Astrocyte (in vitro differentiated cells and primary cell): ENCODE results near the gene KCNAB1. TPM values are rescaled to one million over a fixed set of nuclear protein-coding genes. Genes with fewer than 3 reads are reported as not detected.

Experiments
- DNase-seq: peaks from one replicate; pipeline ENCODE4 v3.0.0-alpha.2; 2010; ENCODE audit warnings: low read depth
- FAIRE-seq: peaks from 2 replicates; lab custom pipeline; 2011; peaks lifted over from hg19 to GRCh38; lab: Jason Lieb, UNC
- H2AFZ ChIP-seq: 2 replicates; pipeline ENCODE4 v1.6.0; 2012; ENCODE audit warnings: low read depth, low read length, inconsistent platforms
- H3K27ac ChIP-seq: 2 replicates; pipeline ENCODE4 v1.5.1; 2011; ENCODE audit warnings: low read depth, low read length, inconsistent platforms
- H3K27me3 ChIP-seq: 2 replicates; pipeline ENCODE4 v1.6.0; 2011; ENCODE audit warnings: low read length, inconsistent platforms; ENCODE audit not compliant: insufficient read depth
- H3K36me3 ChIP-seq: 2 replicates; pipeline ENCODE4 v1.5.1; 2011; ENCODE audit warnings: low read length, inconsistent platforms; ENCODE audit not compliant: insufficient read depth
- H3K4me1 ChIP-seq: 2 replicates; pipeline ENCODE4 v1.5.1; 2011; ENCODE audit warnings: low read length, inconsistent platforms; ENCODE audit not compliant: insufficient read depth
- H3K4me2 ChIP-seq: 2 replicates; pipeline ENCODE4 v1.6.0; 2012; ENCODE audit warnings: low read length, inconsistent platforms
- H3K4me3 ChIP-seq: 2 replicates; pipeline ENCODE4 v1.5.1; 2011; ENCODE audit warnings: low read depth, mild to moderate bottlenecking, low read length, inconsistent platforms; ENCODE audit not compliant: insufficient read depth
- H3K79me2 ChIP-seq: 2 replicates; pipeline ENCODE4 v1.6.0; 2012; ENCODE audit warnings: mild to moderate bottlenecking, low read length, inconsistent platforms; ENCODE audit not compliant: insufficient read depth
- H3K9ac ChIP-seq: 2 replicates; pipeline ENCODE4 v1.6.0; 2012; ENCODE audit warnings: mild to moderate bottlenecking, low read length, inconsistent platforms
- H3K9me3 ChIP-seq: 2 replicates; pipeline ENCODE4 v1.5.1; 2012; ENCODE audit warnings: low read depth, mild to moderate bottlenecking, low read length, inconsistent platforms; ENCODE audit not compliant: insufficient read depth
- H4K20me1 ChIP-seq: 2 replicates; pipeline ENCODE4 v1.6.0; 2012; ENCODE audit warnings: low read length, inconsistent platforms; ENCODE audit not compliant: insufficient read depth
- H3K27ac Mint-ChIP-seq: one replicate; pipeline ENCODE4 v1.8.0; 2021; ENCODE audit warnings: mild to moderate bottlenecking, mixed read lengths; ENCODE audit not compliant: unreplicated experiment
- H3K27me3 Mint-ChIP-seq: one replicate; pipeline ENCODE4 v1.8.0; 2021; ENCODE audit warnings: low read depth, mixed read lengths; ENCODE audit not compliant: unreplicated experiment
- H3K36me3 Mint-ChIP-seq: one replicate; pipeline ENCODE4 v1.8.0; 2021; ENCODE audit warnings: low read depth, mixed read lengths; ENCODE audit not compliant: unreplicated experiment
- H3K4me1 Mint-ChIP-seq: one replicate; pipeline ENCODE4 v1.8.0; 2021; ENCODE audit warnings: low read depth, mixed read lengths; ENCODE audit not compliant: unreplicated experiment
- H3K4me3 Mint-ChIP-seq: one replicate; pipeline ENCODE4 v1.8.0; 2021; ENCODE audit warnings: mild to moderate bottlenecking, moderate library complexity, mixed read lengths; ENCODE audit not compliant: unreplicated experiment
- H3K9me3 Mint-ChIP-seq: one replicate; pipeline ENCODE4 v1.8.0; 2021; ENCODE audit warnings: mild to moderate bottlenecking, mixed read lengths; ENCODE audit not compliant: unreplicated experiment
- CTCF ChIP-seq: IDR thresholded peaks from 2 replicates; pipeline ENCODE4 v1.5.1; 2011; ENCODE audit warnings: low read depth, mild to moderate bottlenecking, inconsistent platforms, low read length, moderate library complexity; ENCODE audit not compliant: insufficient read depth
- EZH2 ChIP-seq: IDR thresholded peaks from 2 replicates; pipeline ENCODE4 v1.6.1; 2012; ENCODE audit warnings: mild to moderate bottlenecking, low read length, inconsistent platforms; ENCODE audit not compliant: insufficient read depth
- total RNA-seq: library from RNA; stranded (reverse); gene quantifications from 2 replicates; pipeline ENCODE4 v1.2.1, GENCODE V29; 2021

KCNAB1 gene
- total RNA-seq, 1 donor from 2014 or later = 0.30 TPM

GRCh38 chr3:156140001-156140595, 19.7 kb downstream of the KCNAB1 start:
- FAIRE-seq = no peak

GRCh38 chr3:156142702-156143101, 22.3 kb downstream of the KCNAB1 start:
- no peaks in the 10 kb centered on the region for H3K9me3 Mint-ChIP-seq
- H3K27ac ChIP-seq = no peak overlapping the region
- H3K36me3 Mint-ChIP-seq = no peaks in the 10 kb centered on the region
- no peak overlapping the region for H3K27ac Mint-ChIP-seq
- TF ChIP-seq EZH2 (no peak), CTCF (no peak)
- H3K4me1 ChIP-seq = no peaks in the 10 kb centered on the region
- H3K36me3 ChIP-seq = no peaks in the 10 kb centered on the region
- H3K9ac ChIP-seq = no peak overlapping the region
- no peaks in the 10 kb centered on the region for H3K79me2 ChIP-seq
- H3K4me2 ChIP-seq = no peak overlapping the region
- no peaks in the 10 kb centered on the region for H3K9me3 ChIP-seq
- H3K27me3 Mint-ChIP-seq = peaks cover 4% of the 10 kb centered on the region
- H3K4me3 ChIP-seq = no peak overlapping the region
- FAIRE-seq = no peak
- H3K4me1 Mint-ChIP-seq = no peaks in the 10 kb centered on the region
- H3K27me3 ChIP-seq = no peaks in the 10 kb centered on the region
- H3K4me3 Mint-ChIP-seq = no peak overlapping the region
- no peak overlapping the region for H2AFZ ChIP-seq
- DNase-seq = no peak
- H4K20me1 ChIP-seq = no peaks in the 10 kb centered on the region

More at GRCh38 chr3:156140001-156140595, 19.7 kb downstream of the KCNAB1 start:
- Histone ChIP-seq H3K9ac (no peak overlapping the region), H3K79me2 (no peaks in the 10 kb centered on the region), H3K27ac (no peak overlapping the region), H4K20me1 (no peaks in the 10 kb centered on the region), H3K36me3 (no peaks in the 10 kb centered on the region), H3K4me2 (no peak overlapping the region), H3K4me1 (no peaks in the 10 kb centered on the region), H3K4me3 (no peak overlapping the region), H3K27me3 (no peaks in the 10 kb centered on the region), H2AFZ (no peak overlapping the region), H3K9me3 (no peaks in the 10 kb centered on the region)
- peaks cover 4% of the 10 kb centered on the region for H3K27me3 Mint-ChIP-seq
- H3K27ac Mint-ChIP-seq = no peak overlapping the region
- no peak for DNase-seq
- no peak overlapping the region for H3K4me3 Mint-ChIP-seq
- H3K9me3 Mint-ChIP-seq = no peaks in the 10 kb centered on the region
- H3K4me1 Mint-ChIP-seq = no peaks in the 10 kb centered on the region
- no peaks in the 10 kb centered on the region for H3K36me3 Mint-ChIP-seq
- TF ChIP-seq EZH2 = no peak
- no peak for TF ChIP-seq CTCF

- no peaks in the 10 kb centered on the region for H3K27me3 ChIP-seq
- no peak overlapping the region for H3K27ac Mint-ChIP-seq
- H3K36me3 ChIP-seq = no peaks in the 10 kb centered on the region
- H3K9ac ChIP-seq = no peak overlapping the region
- H3K4me2 ChIP-seq = no peak overlapping the region
- no peaks in the 10 kb centered on the region for H3K36me3 Mint-ChIP-seq
- no peak overlapping the region for H3K4me3 Mint-ChIP-seq
- no peak overlapping the region for H2AFZ ChIP-seq
- H3K4me3 ChIP-seq = no peak overlapping the region
- no peaks in the 10 kb centered on the region for H3K4me1 ChIP-seq
- no peaks in the 10 kb centered on the region for H3K9me3 Mint-ChIP-seq
- H3K9me3 ChIP-seq = no peaks in the 10 kb centered on the region
- TF ChIP-seq CTCF = no peak
- TF ChIP-seq EZH2 = no peak
- DNase-seq = no peak
- H3K27me3 Mint-ChIP-seq = peaks cover 4% of the 10 kb centered on the region
- H3K27ac ChIP-seq = no peak overlapping the region
- no peaks in the 10 kb centered on the region for H3K79me2 ChIP-seq
- H4K20me1 ChIP-seq = no peaks in the 10 kb centered on the region
- no peaks in the 10 kb centered on the region for H3K4me1 Mint-ChIP-seq
- FAIRE-seq = no peak
Measured at GRCh38 chr3:156143136-156143535, 22.8 kb downstream of the KCNAB1 start.
